ENCODE results near the gene PCED1B.

The PCED1B gene

GRCh38 chr12:47120736-47121135, 41.3 kb downstream of the PCED1B start:
- DNase-seq (ENCODE audit: low spot score): no peak

- DNase-seq (ENCODE audit: low spot score): no peak
Measured at GRCh38 chr12:47121146-47121545, 41.7 kb downstream of the PCED1B start.

- DNase-seq (ENCODE audit: low spot score): no peak
Measured at GRCh38 chr12:47122602-47123001, 43.2 kb downstream of the PCED1B start.

- no peak for DNase-seq (ENCODE audit: low spot score)
Measured at GRCh38 chr12:47123730-47124129, 44.3 kb downstream of the PCED1B start.

GRCh38 chr12:47124451-47124850, 45.0 kb downstream of the PCED1B start:
- no peak for DNase-seq (ENCODE audit: low spot score)

- DNase-seq (ENCODE audit: low spot score): no peak
Measured at GRCh38 chr12:47126246-47126645, 46.8 kb downstream of the PCED1B start.

GRCh38 chr12:47131011-47131410, 51.6 kb downstream of the PCED1B start:
- no peak for DNase-seq (ENCODE audit: low spot score)

- no peak for DNase-seq (ENCODE audit: low spot score)
Measured at GRCh38 chr12:47134005-47134404, 54.6 kb downstream of the PCED1B start.

- DNase-seq (ENCODE audit: low spot score): no peak
Measured at GRCh38 chr12:47135578-47135977, 56.2 kb downstream of the PCED1B start.

GRCh38 chr12:47139000-47139681, 59.7 kb downstream of the PCED1B start:
- no peak for DNase-seq (ENCODE audit: low spot score)

GRCh38 chr12:47141459-47141858, 62.0 kb downstream of the PCED1B start:
- DNase-seq (ENCODE audit: low spot score): no peak

GRCh38 chr12:47144769-47145168, 65.3 kb downstream of the PCED1B start:
- DNase-seq (ENCODE audit: low spot score): no peak

- no peak for DNase-seq (ENCODE audit: low spot score)
Measured at GRCh38 chr12:47145188-47145587, 65.8 kb downstream of the PCED1B start.

GRCh38 chr12:47147739-47148138, 68.3 kb downstream of the PCED1B start:
- DNase-seq (ENCODE audit: low spot score): no peak

- DNase-seq (ENCODE audit: low spot score): no peak
Measured at GRCh38 chr12:47149146-47149545, 69.7 kb downstream of the PCED1B start.

GRCh38 chr12:47152095-47152494, 72.7 kb downstream of the PCED1B start:
- DNase-seq (ENCODE audit: low spot score): no peak

GRCh38 chr12:47155457-47156166, 76.2 kb downstream of the PCED1B start:
- no peak for DNase-seq (ENCODE audit: low spot score)

GRCh38 chr12:47156167-47156736, 76.8 kb downstream of the PCED1B start:
- no peak for DNase-seq (ENCODE audit: low spot score)

- DNase-seq (ENCODE audit: low spot score): no peak
Measured at GRCh38 chr12:47158792-47159191, 79.4 kb downstream of the PCED1B start.

GRCh38 chr12:47159348-47159747, 79.9 kb downstream of the PCED1B start:
- DNase-seq (ENCODE audit: low spot score): no peak

- DNase-seq (ENCODE audit: low spot score): no peak
Measured at GRCh38 chr12:47160316-47161244, 81.2 kb downstream of the PCED1B start.

- no peak for DNase-seq (ENCODE audit: low spot score)
Measured at GRCh38 chr12:47164116-47164515, 84.7 kb downstream of the PCED1B start.
